ENCODE results near the gene ACBD7.

The ACBD7 gene

GRCh38 chr10:15072358-15072757 lies 16.2 kb downstream of the ACBD7 start:
- no peak for TF ChIP-seq FOXP2 (optimal IDR thresholded peaks at IDR 0.05; ENCODE audit: control extremely low read depth, extremely low read length, insufficient read depth)
- no peak for TF ChIP-seq POLR2AphosphoS5 (IDR thresholded peaks at IDR 0.05; ENCODE audit: borderline replicate concordance, low read depth, low read length)
- TF ChIP-seq EZH2 (IDR thresholded peaks at IDR 0.05): no peak
- H3K36me3 ChIP-seq (ENCODE audit: insufficient read depth, low read length): no peaks in the 10 kb centered on the region

GRCh38 chr10:15069230-15069629 lies 19.3 kb downstream of the ACBD7 start:
- DNase-seq (ENCODE audit: low read depth, low spot score): no peak

More at GRCh38 chr10:15072358-15072757, 16.2 kb downstream of the ACBD7 start:
- no peak for DNase-seq (ENCODE audit: low read depth, low spot score)
- Histone ChIP-seq H3K27ac (no peak overlapping the region), H3K4me3 (no peak overlapping the region), H3K9me3 (ENCODE audit: low read depth, low read length) (no peaks in the 10 kb centered on the region), H3K9ac (ENCODE audit: insufficient read length) (no peak overlapping the region)

GRCh38 chr10:15068802-15069201 lies 19.8 kb downstream of the ACBD7 start:
- Histone ChIP-seq H3K9me3 (ENCODE audit: low read depth, low read length) (no peaks in the 10 kb centered on the region), H3K4me3 (no peak overlapping the region), H3K27ac (no peak overlapping the region), H3K9ac (ENCODE audit: insufficient read length) (no peak overlapping the region), H3K36me3 (ENCODE audit: insufficient read depth, low read length) (no peaks in the 10 kb centered on the region)
- TF ChIP-seq EZH2 (IDR thresholded peaks at IDR 0.05) (no peak), POLR2AphosphoS5 (IDR thresholded peaks at IDR 0.05; ENCODE audit: borderline replicate concordance, low read depth, low read length) (no peak), FOXP2 (optimal IDR thresholded peaks at IDR 0.05; ENCODE audit: control extremely low read depth, extremely low read length, insufficient read depth) (no peak)
- no peak for DNase-seq (ENCODE audit: low read depth, low spot score)

More at GRCh38 chr10:15069230-15069629, 19.3 kb downstream of the ACBD7 start:
- H3K4me3 ChIP-seq: no peak overlapping the region
- H3K27ac ChIP-seq: no peak overlapping the region
- TF ChIP-seq POLR2AphosphoS5 (IDR thresholded peaks at IDR 0.05; ENCODE audit: borderline replicate concordance, low read depth, low read length): no peak
- no peak for TF ChIP-seq EZH2 (IDR thresholded peaks at IDR 0.05)
- TF ChIP-seq FOXP2 (optimal IDR thresholded peaks at IDR 0.05; ENCODE audit: control extremely low read depth, extremely low read length, insufficient read depth): no peak
- H3K9ac ChIP-seq (ENCODE audit: insufficient read length): no peak overlapping the region
- no peaks in the 10 kb centered on the region for H3K9me3 ChIP-seq (ENCODE audit: low read depth, low read length)
- no peaks in the 10 kb centered on the region for H3K36me3 ChIP-seq (ENCODE audit: insufficient read depth, low read length)

GRCh38 chr10:15067154-15067553 lies 21.4 kb downstream of the ACBD7 start:
- Histone ChIP-seq H3K27ac (no peak overlapping the region), H3K4me3 (no peak overlapping the region), H3K36me3 (ENCODE audit: insufficient read depth, low read length) (no peaks in the 10 kb centered on the region), H3K9ac (ENCODE audit: insufficient read length) (no peak overlapping the region), H3K9me3 (ENCODE audit: low read depth, low read length) (no peaks in the 10 kb centered on the region)
- DNase-seq (ENCODE audit: low read depth, low spot score): no peak
- TF ChIP-seq FOXP2 (optimal IDR thresholded peaks at IDR 0.05; ENCODE audit: control extremely low read depth, extremely low read length, insufficient read depth) (no peak), EZH2 (IDR thresholded peaks at IDR 0.05) (no peak), POLR2AphosphoS5 (IDR thresholded peaks at IDR 0.05; ENCODE audit: borderline replicate concordance, low read depth, low read length) (no peak)

GRCh38 chr10:15060638-15061037 lies 27.9 kb downstream of the ACBD7 start:
- no peaks in the 10 kb centered on the region for H3K9me3 ChIP-seq (ENCODE audit: low read depth, low read length)
- H3K4me3 ChIP-seq: no peak overlapping the region
- DNase-seq (ENCODE audit: low read depth, low spot score): no peak
- no peak overlapping the region for H3K9ac ChIP-seq (ENCODE audit: insufficient read length)
- H3K27ac ChIP-seq: no peak overlapping the region
- no peaks in the 10 kb centered on the region for H3K36me3 ChIP-seq (ENCODE audit: insufficient read depth, low read length)
- TF ChIP-seq EZH2 (IDR thresholded peaks at IDR 0.05) (no peak), FOXP2 (optimal IDR thresholded peaks at IDR 0.05; ENCODE audit: control extremely low read depth, extremely low read length, insufficient read depth) (no peak), POLR2AphosphoS5 (IDR thresholded peaks at IDR 0.05; ENCODE audit: borderline replicate concordance, low read depth, low read length) (no peak)

GRCh38 chr10:15059914-15060313 lies 28.7 kb downstream of the ACBD7 start:
- Histone ChIP-seq H3K27ac (no peak overlapping the region), H3K9me3 (ENCODE audit: low read depth, low read length) (no peaks in the 10 kb centered on the region), H3K4me3 (no peak overlapping the region), H3K9ac (ENCODE audit: insufficient read length) (no peak overlapping the region), H3K36me3 (ENCODE audit: insufficient read depth, low read length) (no peaks in the 10 kb centered on the region)
- TF ChIP-seq POLR2AphosphoS5 (IDR thresholded peaks at IDR 0.05; ENCODE audit: borderline replicate concordance, low read depth, low read length): no peak
- no peak for TF ChIP-seq FOXP2 (optimal IDR thresholded peaks at IDR 0.05; ENCODE audit: control extremely low read depth, extremely low read length, insufficient read depth)
- no peak for TF ChIP-seq EZH2 (IDR thresholded peaks at IDR 0.05)
- no peak for DNase-seq (ENCODE audit: low read depth, low spot score)

- H3K9me3 ChIP-seq (ENCODE audit: low read depth, low read length): no peaks in the 10 kb centered on the region
- DNase-seq (ENCODE audit: low read depth, low spot score): no peak
Measured at GRCh38 chr10:15058689-15059088, 29.9 kb downstream of the ACBD7 start.

GRCh38 chr10:15053061-15053460 lies 35.5 kb downstream of the ACBD7 start:
- Histone ChIP-seq H3K4me3 (no peak overlapping the region), H3K36me3 (ENCODE audit: insufficient read depth, low read length) (no peaks in the 10 kb centered on the region), H3K9ac (ENCODE audit: insufficient read length) (no peak overlapping the region), H3K9me3 (ENCODE audit: low read depth, low read length) (no peaks in the 10 kb centered on the region), H3K27ac (no peak overlapping the region)
- no peak for DNase-seq (ENCODE audit: low read depth, low spot score)
- TF ChIP-seq POLR2AphosphoS5 (IDR thresholded peaks at IDR 0.05; ENCODE audit: borderline replicate concordance, low read depth, low read length) (no peak), FOXP2 (optimal IDR thresholded peaks at IDR 0.05; ENCODE audit: control extremely low read depth, extremely low read length, insufficient read depth) (no peak), EZH2 (IDR thresholded peaks at IDR 0.05) (no peak)

More at GRCh38 chr10:15058689-15059088, 29.9 kb downstream of the ACBD7 start:
- Histone ChIP-seq H3K9ac (ENCODE audit: insufficient read length) (no peak overlapping the region), H3K36me3 (ENCODE audit: insufficient read depth, low read length) (no peaks in the 10 kb centered on the region), H3K27ac (no peak overlapping the region), H3K4me3 (no peak overlapping the region)
- TF ChIP-seq FOXP2 (optimal IDR thresholded peaks at IDR 0.05; ENCODE audit: control extremely low read depth, extremely low read length, insufficient read depth) (no peak), EZH2 (IDR thresholded peaks at IDR 0.05) (no peak), POLR2AphosphoS5 (IDR thresholded peaks at IDR 0.05; ENCODE audit: borderline replicate concordance, low read depth, low read length) (no peak)

GRCh38 chr10:15052121-15052520 lies 36.5 kb downstream of the ACBD7 start:
- TF ChIP-seq FOXP2 (optimal IDR thresholded peaks at IDR 0.05; ENCODE audit: control extremely low read depth, extremely low read length, insufficient read depth) (no peak), POLR2AphosphoS5 (IDR thresholded peaks at IDR 0.05; ENCODE audit: borderline replicate concordance, low read depth, low read length) (no peak), EZH2 (IDR thresholded peaks at IDR 0.05) (no peak)
- H3K9ac ChIP-seq (ENCODE audit: insufficient read length): no peak overlapping the region
- H3K4me3 ChIP-seq: no peak overlapping the region
- H3K36me3 ChIP-seq (ENCODE audit: insufficient read depth, low read length): no peaks in the 10 kb centered on the region
- no peak overlapping the region for H3K27ac ChIP-seq
- H3K9me3 ChIP-seq (ENCODE audit: low read depth, low read length): no peaks in the 10 kb centered on the region
- no peak for DNase-seq (ENCODE audit: low read depth, low spot score)

Measured in SK-N-MC (cell line).